Kidney (tissue), 14 donors: Measurements from ENCODE around the gene CELF5. TPM values are rescaled to one million over a fixed set of nuclear protein-coding genes. Genes with fewer than 3 reads are reported as not detected.

Source experiments
- DNase-seq, 5 donors: peaks; one replicate each; pipeline ENCODE4 v3.0.0-alpha.2; 2013 to 2020
- FAIRE-seq: peaks from 2 replicates; lab custom pipeline; 2012; peaks lifted over from hg19 to GRCh38; lab: Jason Lieb, UNC
- H3K27ac ChIP-seq, 2 donors: one replicate each; pipeline ENCODE4 v1.7.0; 2013; ENCODE audit warnings: low read depth in 2 of 2, low read length in 2 of 2, inconsistent platforms in 1 of 2
- H3K27me3 ChIP-seq: one replicate; pipeline ENCODE4 v1.7.1; 2013; ENCODE audit warnings: low read length, inconsistent platforms; ENCODE audit not compliant: control insufficient read depth, insufficient read depth
- H3K36me3 ChIP-seq, 3 donors: one replicate each; pipeline versions ENCODE4 v1.7.0 to v1.7.1; 2013; ENCODE audit warnings: low read length in 3 of 3, control low read depth in 1 of 3, inconsistent platforms in 1 of 3; ENCODE audit not compliant: insufficient read depth in 3 of 3, control insufficient read depth in 2 of 3
- H3K4me1 ChIP-seq, 3 donors: one replicate each; pipeline versions ENCODE4 v1.7.0 to v1.7.1; 2013; ENCODE audit warnings: low read length in 3 of 3, inconsistent platforms in 1 of 3, low read depth in 1 of 3; ENCODE audit not compliant: control insufficient read depth in 2 of 3, insufficient read depth in 2 of 3
- H3K4me3 ChIP-seq, 3 donors: one replicate each; pipeline versions ENCODE4 v1.7.0 to v1.8.1; 2013; ENCODE audit warnings: low read length in 3 of 3, control low read depth in 1 of 3, inconsistent platforms in 1 of 3
- H3K9ac ChIP-seq, 3 donors: one replicate each; pipeline versions ENCODE4 v1.7.0 to v1.7.1; 2013; ENCODE audit warnings: low read length in 3 of 3, control low read depth in 1 of 3, inconsistent platforms in 1 of 3
- H3K9me3 ChIP-seq, 3 donors: one replicate each; pipeline versions ENCODE4 v1.7.0 to v1.7.1; 2013; ENCODE audit warnings: low read length in 3 of 3, control low read depth in 1 of 3, inconsistent platforms in 1 of 3; ENCODE audit not compliant: control insufficient read depth in 2 of 3, insufficient read depth in 1 of 3
- intact Hi-C: fragments of 100-400 bp; cut with DNase I; formaldehyde crosslinking; loops from one replicate; pipeline ENCODE4 v1.11.1; 2022
- polyA plus RNA-seq: library from polyadenylated mRNA; stranded (reverse); fragments of 350-450 nt; fragmentation: Illumina TruSeq; extraction: RNeasy Lipid Tissue Mini Kit (QIAGEN cat#74804); gene quantifications from one replicate; pipeline ENCODE4 v1.2.3, GENCODE V29; 2014; ENCODE audit warnings: low read depth, low replicate concordance; ENCODE audit not compliant: insufficient read depth
- total RNA-seq: library from RNA; stranded (reverse); fragmentation: NEBNext Ultra II Directional; extraction: Animal tissue kit (Norgen Biotek cat#: 25700); gene quantifications from one replicate; pipeline ENCODE4 v1.2.1, GENCODE V29; 2021
- TF ChIP-seq, protein P1 (sequence below): IDR thresholded peaks from 3 replicates; pipeline ENCODE4 v1.5.1; 2012; ENCODE audit warnings: mild to moderate bottlenecking, moderate library complexity, borderline replicate concordance; ENCODE audit not compliant: insufficient read depth; ENCODE audit errors: extremely low read depth
- donor health status: control.
- donor health status: control.
- donor health status: control.
- donor health status: control.
- donor health status: control.
- donor health status: DM: yes; HTN: yes; CAD: no.
- donor health status: Normal renal cell carcinoma (clear cell type).

The CELF5 gene
- total and polyA plus RNA-seq, 2 donors from 2014 or later = 0.15 to 0.38 TPM

DNA sequence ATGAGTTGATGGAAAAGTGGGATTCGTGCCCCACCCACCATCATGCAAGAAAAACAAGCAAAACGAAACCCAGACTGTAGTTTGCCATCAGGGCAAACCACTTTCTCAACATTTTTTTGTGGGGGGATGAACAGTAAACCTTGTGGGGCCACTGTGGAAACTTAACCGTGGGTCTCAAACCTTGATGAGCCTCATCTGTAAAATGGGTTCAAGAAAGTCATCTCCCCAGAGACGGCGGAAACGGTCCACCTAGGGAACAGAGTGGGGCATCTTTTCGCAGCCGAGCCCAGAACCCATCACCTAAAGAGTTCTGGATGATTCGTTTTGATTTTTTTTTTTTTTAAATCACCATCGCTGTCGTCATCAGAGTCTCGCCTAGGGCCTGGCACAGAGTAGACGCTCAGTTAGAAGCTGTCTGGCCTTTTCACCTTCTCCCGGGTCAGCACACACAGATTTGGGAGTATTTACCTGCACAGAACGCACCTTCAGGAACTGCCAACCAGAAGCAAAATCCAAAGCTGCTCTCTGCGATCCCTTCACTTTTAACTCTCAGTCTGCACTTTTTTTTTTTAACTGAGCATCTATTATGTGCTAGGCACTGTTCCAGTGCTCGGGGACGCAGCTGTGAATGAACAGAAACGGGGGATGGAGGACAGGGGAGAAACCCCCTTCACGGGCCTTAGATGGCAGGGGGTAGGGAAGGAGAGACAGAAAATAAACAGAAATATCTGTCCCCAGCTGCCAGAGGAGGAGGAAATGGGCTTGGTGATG, 69.8 kb downstream of the CELF5 start:
- Histone ChIP-seq H3K9me3 (no peaks in the 10 kb centered on the region), H3K27ac (no peak overlapping the region), H3K4me1 (no peaks in the 10 kb centered on the region), H3K27me3 (no peaks in the 10 kb centered on the region), H3K4me3 (no peak overlapping the region), H3K36me3 (no peaks in the 10 kb centered on the region), H3K9ac (no peak overlapping the region)
- intact Hi-C loops = no loop called here
- TF ChIP-seq, protein P1, sequence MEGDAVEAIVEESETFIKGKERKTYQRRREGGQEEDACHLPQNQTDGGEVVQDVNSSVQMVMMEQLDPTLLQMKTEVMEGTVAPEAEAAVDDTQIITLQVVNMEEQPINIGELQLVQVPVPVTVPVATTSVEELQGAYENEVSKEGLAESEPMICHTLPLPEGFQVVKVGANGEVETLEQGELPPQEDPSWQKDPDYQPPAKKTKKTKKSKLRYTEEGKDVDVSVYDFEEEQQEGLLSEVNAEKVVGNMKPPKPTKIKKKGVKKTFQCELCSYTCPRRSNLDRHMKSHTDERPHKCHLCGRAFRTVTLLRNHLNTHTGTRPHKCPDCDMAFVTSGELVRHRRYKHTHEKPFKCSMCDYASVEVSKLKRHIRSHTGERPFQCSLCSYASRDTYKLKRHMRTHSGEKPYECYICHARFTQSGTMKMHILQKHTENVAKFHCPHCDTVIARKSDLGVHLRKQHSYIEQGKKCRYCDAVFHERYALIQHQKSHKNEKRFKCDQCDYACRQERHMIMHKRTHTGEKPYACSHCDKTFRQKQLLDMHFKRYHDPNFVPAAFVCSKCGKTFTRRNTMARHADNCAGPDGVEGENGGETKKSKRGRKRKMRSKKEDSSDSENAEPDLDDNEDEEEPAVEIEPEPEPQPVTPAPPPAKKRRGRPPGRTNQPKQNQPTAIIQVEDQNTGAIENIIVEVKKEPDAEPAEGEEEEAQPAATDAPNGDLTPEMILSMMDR = no peak
- no peak for DNase-seq
- no peak for FAIRE-seq

DNA sequence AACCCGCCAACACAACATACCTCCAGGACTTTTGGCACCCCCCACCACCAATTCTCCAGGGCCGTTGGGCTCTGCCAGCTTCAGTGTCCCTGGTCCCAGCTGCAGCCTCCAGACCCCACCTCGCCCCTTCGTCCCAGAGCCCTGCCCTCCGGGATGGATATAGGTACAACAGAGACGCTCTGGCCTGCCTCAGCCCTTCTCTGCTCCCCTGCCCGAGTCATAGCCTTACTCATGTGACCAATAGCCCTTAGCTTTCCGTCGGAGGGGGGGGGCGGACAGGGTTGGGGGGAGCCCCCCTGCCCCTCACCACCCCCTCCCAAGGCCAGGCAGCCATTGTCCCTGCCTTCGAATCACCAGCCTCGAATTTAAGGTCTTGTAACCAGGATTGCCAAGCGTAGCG, 71.1 kb downstream of the CELF5 start:
- Histone ChIP-seq H3K9me3 (no peaks in the 10 kb centered on the region), H3K4me1 (no peaks in the 10 kb centered on the region), H3K27me3 (no peaks in the 10 kb centered on the region), H3K9ac (no peak overlapping the region), H3K36me3 (no peaks in the 10 kb centered on the region), H3K4me3 (no peak overlapping the region), H3K27ac (no peak overlapping the region)
- FAIRE-seq = no peak
- intact Hi-C loops = no loop called here
- TF ChIP-seq, protein P1 = no peak
- no peak for DNase-seq

DNA sequence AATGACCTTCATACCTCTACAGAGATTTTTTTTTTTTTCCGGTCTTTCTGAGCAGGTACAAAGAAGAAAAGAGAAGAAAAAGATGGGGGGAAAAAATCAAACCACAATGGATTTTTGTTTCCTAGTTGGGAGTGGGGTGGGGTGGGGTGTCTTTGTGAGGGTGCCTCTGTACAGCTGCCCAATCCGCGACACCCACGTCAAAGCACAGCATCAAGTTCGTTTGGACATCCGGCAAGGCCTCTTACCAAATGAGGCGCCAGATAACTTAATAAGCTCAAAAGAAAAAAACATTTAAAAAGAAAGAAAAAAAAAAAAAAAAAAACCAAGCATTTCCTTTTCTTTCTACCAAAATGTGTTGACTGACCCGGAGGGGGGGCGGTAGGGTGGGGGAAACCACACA, 71.6 kb downstream of the CELF5 start:
- Histone ChIP-seq H3K9me3 (no peaks in the 10 kb centered on the region), H3K27me3 (no peaks in the 10 kb centered on the region), H3K4me1 (no peaks in the 10 kb centered on the region), H3K9ac (no peak overlapping the region), H3K36me3 (no peaks in the 10 kb centered on the region), H3K4me3 (no peak overlapping the region), H3K27ac (no peak overlapping the region)
- TF ChIP-seq, protein P1 = no peak
- FAIRE-seq = no peak
- DNase-seq = no peak
- intact Hi-C loops = no loop called here
